Hepatocyte (in vitro differentiated cells): ENCODE data around the gene ADCY6.
"Not testable (repeated sequence)": the region's sequence is repeated elsewhere in the genome, so short reads cannot be mapped to it uniquely, and the experiment has no call there.

ENCODE experiments used
- CTCF ChIP-seq: fragments of 200-600 bp; sonication (generic); IDR thresholded peaks from 2 replicates; pipeline ENCODE4 v1.5.1; 2016; ENCODE audit warnings: antibody characterized with exemption, mild to moderate bottlenecking; ENCODE audit not compliant: poor library complexity
- EZH2 ChIP-seq: fragments of 200-600 bp; sonication (generic); IDR thresholded peaks from 2 replicates; pipeline ENCODE4 v1.6.1; 2016; ENCODE audit warnings: antibody characterized with exemption, mild to moderate bottlenecking, borderline replicate concordance
- EZH2phosphoT487 ChIP-seq: fragments of 200-600 bp; sonication (generic); IDR thresholded peaks from one replicate; pipeline ENCODE4 v1.6.1; 2018; ENCODE audit warnings: antibody characterized with exemption, mild to moderate bottlenecking, low read depth, moderate library complexity; ENCODE audit not compliant: unreplicated experiment, severe bottlenecking

GRCh38 chr12:48720171-48720570 lies 68.7 kb downstream of the ADCY6 start:
- TF ChIP-seq CTCF, EZH2, EZH2phosphoT487: not testable (repeated sequence)
